GF-D8 (cell line): ENCODE measurements around the gene CDC27.
"Not testable (repeated sequence)": the region's sequence is repeated elsewhere in the genome, so short reads cannot be mapped to it uniquely, and the experiment has no call there.

Experiments
- DNase-seq: peaks from one replicate; lab custom pipeline; 2025; lab: John Stamatoyannopoulos, UW

CDC27 gene

DNA sequence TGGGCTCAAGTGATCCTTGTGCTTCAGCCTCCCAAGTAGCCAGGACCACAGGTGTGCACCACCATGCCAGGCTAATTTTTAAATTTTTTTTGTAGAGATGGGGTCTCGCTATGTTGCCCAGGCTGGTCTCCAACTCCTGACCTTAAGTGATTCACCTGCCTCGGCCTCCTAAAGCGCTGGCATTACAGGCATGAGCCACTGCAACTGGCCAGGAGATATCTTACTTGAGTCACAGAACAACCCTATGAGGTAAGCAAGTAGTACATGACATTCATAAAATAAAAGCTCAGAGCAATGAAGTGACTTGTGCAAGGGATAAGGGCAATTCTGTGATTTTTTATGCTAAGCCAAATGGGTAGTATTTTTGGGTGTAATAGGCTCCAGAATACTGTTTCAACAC, 57.3 kb downstream of the CDC27 start:
- DNase-seq = no peak

DNA sequence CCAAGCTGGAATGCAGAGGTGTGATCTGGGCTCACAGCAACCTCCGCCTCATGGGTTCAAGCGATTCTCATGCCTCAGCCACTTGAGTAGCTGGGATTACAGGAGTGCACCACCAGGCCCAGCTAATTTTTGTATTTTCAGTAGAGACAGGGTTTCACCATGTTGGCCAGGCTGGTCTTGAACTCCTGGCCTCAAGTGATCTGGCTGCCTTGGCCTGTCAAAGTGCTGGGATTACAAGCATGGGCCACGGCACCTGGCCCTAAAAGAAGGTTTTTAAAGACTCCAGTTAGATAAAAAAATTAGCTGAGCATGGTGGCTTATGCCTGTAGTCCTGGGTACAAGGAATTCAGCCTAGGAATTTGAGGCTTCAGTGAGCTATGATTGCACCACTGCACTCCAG, 62.3 kb downstream of the CDC27 start:
- not testable (repeated sequence) for DNase-seq

DNA sequence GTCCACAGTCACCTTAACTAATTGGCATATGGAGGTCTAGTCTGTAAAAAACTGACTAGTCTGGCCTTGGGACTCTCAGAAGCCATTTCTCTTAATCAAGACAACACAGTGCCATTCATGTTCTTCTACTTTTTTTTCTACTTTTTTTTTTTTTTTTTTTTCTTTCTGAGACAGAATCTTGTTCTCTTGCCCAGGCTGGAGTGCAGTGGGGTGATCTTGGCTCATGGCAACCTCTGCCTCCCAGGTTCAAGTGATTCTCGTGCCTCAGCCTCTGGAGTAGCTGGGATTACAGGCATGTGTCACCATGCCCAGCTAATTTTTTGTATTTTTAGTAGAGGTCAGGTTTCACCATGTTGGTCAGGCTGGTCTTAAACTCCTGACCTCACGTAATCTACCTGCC, 65.8 kb downstream of the CDC27 start:
- not testable (repeated sequence) for DNase-seq

DNA sequence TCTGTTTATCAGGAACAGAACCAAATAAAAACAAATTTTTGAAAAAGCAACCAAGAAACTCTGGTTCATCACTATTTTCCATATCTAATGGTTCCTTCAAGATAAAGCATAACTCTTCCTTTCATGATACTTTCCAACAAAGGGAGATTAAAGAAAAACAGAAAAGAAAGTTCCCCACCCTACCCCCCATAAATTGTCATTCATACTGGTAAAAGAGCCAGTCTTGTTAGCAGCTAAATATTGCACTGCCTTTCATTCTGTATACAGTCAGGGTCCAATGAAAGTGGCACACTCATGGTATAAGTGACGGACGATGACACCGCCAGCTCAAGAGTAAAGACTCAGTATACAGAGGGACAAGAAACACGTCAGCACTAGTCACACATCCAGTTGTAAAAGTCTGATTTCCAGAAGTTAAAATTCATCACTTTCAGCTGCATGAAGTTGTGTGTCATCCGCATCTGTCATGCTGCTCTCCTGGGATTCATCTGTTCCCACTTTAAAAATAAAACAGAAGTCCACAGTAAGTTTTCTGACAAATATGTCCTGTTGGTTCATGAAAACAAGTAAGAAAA, 68.5 kb downstream of the CDC27 start:
- DNase-seq = no peak

DNA sequence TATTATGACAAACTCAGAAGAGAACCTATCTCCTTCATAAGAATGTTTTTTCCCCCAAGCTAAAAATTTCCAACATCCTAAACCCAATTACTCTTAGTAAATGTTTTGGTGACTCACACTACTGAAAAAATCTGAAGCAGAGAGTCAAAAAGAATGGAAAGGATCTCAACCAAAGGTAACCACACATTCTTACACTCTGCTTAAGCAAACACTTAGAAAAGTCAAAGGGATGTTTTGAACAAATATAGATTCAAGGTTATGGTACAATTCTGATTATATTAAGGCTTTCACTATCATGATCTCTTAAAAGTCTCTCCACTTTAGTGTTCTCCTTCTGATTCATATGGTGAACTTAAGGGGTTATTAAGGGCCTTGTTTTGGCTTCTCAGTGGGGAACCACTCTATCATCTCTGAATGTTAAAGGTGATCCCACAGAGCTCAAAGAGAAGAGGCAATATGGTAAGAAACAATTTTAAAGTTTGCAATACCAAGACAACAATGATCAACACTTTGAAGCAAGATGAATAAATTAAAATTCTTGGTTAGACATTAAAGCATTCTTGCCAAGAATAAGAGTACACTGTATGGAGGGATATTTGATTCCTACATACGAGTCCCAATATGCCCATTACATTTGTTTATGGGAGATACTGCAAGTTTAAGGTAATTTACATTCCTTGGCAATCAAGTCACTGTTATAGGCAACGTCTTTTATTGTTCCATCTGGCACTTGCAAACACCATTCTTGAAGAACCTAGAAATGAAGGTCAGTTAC, 69.2 kb downstream of the CDC27 start:
- no peak for DNase-seq

DNA sequence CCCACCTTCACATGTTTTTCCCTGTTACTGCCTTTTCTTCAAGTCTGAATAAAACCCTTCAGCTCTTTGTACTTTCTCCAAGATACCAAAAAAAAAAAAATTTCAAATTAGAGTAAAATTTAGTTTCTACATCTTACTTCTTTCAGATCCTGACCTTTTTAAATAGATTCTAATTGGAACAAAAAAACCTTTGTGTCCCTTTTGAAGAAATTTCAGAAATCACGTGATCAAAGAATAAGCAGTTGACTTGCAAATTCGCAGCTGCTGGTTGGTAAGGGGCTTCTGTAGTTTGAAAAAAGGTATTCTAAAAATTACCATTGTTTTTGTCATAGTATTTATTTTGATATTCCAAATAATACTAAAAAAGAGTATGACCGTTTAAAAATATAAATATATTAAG, 71.7 kb downstream of the CDC27 start:
- no peak for DNase-seq

DNA sequence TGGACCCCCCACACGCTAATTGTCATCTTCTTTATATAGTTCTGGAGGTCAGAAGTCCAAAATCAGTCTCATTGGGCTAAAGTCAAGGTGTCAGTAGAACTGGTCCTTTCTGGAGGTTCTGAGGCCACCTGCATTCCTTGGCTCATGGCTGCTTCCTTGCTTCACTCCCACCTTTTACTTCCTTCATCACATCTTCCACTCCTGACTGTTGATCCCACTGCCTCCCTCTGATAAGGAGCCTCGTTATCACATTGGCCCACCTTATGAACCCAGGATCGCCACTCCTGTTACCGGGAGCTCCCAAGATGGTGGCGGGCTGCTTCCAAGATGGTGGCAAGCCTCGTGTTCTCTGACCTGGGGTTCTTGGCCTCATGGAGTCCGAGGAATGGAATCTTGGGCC, 83.0 kb downstream of the CDC27 start:
- no peak for DNase-seq

DNA sequence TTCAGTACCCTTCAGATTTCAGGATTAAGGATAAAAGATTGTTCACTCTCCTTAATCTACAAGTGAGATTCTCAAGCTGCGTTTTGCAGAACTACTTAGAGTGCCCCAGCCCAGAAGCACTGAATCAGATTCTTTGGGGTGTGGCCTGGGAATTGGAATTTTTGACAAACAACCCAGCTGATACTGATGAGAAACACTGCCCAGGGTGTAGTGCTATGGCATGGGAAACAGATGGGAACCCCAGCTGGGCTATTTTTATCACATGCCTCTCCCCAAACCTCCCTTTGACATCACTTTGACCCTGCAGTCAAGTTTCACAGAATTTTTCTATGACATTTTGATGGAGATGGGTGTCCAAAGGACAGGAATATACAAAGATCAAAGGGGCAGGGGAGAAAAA, 83.8 kb downstream of the CDC27 start:
- not testable (repeated sequence) for DNase-seq

DNA sequence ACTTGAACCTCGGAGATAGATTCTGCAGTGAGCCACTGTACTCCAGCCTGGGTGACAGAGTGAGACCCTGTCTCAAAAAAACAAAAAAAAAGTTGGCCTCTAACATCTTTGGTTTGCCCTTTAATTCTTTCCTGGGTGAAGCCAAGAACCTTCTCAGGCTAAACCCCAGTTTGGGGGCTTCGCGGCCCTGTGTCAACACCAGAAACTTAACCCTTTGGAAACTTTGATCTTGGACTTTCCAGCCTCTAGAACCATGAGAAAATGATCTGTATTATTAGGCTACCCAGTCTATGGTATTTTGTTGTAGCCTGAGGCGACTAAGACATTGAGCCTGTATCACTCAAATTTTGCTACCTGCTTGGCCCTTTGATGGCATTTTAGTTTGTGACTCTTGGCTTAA, 86.2 kb downstream of the CDC27 start:
- no peak for DNase-seq

DNA sequence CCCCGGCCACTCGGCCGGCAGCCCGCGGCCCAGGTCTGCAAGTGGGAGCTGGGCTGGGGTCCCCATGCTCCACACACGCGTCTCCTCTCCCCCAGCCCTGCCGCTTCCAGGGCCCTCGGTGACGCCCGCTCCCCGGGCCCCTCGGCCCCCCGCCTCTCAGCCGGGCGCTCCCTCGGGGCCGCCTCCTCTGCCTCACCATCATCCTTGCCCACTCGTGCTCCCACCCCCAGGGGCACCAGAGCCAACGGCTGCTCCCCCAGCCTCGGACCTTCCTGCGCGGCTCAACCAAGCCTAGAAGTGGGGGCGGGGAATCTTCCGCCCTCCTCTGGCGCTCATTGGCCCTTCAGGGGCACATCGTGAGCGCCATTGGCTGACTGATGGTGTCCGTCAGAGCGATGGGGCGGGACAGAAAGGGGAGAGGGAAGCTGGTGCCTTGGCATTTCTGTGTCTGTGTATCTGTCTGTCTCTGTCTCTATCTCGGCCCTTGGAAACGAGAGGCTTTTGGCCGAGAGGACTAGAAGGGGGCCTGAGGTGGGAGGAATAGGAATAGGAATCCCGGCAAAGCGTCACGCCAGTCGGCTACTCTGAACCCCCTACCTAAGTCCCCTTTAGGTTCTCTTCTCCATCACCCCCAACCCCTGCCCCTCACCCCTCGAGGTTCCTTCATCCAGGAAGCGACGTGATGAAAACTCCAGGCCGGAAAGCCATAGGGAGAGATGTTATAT, 88.9 kb downstream of the CDC27 start:
- peak; percentile 74 for DNase-seq

DNA sequence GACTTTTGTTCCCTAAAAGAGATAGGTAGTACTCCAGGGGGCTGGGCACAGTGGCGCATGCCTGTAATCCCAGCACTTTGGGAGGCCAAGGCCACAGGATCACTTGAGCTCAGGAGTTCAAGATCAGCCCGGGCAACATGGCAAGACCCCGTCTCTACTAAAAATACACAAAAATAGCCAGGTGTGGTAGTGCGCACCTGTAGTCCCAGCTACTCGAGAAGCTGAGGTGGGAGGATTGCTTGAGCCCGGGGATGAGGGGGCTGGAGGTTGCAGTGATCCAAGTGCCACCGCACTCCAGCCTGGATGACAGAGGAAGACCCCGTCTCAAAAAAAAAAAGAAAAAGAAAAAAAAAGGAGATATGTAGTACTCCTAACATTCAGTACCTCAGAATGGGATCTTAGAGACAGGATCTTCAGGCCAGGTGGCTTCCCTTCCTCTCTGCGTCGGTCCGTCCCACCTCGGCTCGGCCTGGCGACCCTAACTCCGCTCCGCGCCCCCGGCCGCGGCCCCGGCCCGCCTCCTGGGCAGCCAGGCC, 89.6 kb downstream of the CDC27 start:
- no peak for DNase-seq

DNA sequence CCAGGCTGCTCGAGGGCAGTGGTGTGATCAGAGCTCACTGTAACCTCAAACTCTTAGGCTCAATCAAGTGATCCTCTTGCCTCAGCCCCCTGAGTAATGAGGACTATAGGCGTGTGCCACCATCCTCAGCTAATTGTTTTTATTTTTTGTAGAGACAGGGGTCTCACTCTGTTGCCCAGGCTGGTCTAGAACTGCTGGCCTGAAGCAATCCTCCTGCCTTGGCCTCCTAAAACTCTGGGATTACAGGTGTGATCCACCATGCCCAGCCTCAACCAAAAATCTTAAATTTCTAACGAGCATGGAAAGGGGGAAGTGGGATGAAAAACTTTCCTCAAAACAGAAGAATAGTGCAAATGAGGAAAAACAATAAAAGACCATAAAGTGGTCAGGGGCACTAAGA, 92.8 kb downstream of the CDC27 start:
- DNase-seq = no peak

DNA sequence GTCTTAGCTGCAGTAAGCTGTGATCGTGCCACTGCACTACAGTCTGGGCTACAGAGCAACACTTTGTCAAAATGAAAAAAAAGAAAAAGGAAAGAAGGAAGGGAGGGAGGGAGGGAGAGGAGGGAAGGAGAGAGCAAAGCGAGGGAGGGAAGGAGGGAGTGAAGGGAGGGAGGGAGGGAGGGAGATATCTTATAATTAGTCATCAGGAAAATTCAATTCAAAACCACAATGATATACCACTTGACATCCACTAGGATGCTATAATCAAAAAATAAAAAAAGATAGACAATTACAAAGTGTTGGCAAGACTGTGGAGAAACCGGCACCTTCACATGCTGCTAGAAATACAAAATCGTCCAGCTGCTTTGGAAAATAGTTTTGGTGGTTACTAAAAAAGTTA, 93.8 kb downstream of the CDC27 start:
- DNase-seq = no peak

DNA sequence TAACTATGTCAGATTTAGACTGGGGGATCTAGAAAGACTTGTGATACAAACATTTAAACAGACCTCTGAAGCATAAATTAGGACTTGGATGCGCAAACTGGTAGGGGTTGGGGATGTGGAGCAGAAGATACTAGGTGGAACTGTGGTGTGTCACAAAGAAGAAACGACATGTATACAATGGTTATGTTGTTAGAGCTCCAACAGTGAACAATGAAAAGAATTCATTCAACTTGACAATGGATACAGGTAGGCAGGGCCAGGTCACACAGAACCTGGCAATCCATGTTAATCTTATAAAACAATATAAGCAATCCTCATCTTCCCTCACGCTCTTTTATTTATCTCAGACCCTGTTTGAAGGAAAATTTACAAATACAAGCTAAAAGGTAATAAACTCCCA, 102.0 kb downstream of the CDC27 start:
- no peak for DNase-seq

DNA sequence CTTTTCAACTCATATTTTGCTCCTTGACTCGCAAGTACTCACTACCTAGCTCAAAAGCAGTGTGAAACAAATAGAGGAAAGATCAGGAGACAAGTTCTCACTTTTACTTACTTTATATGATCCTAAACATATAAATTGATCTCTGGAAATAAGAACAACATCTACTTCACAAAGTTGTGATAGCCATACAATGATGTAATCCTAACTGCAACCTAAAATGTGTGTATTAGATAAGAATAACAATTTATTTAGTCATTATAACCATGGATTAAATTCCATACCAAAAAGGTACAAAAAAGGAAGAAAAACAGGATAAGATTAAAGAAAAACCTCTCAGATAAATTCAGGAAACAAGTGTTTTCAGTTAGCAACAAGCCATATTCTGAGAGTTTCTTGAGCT, 103.4 kb downstream of the CDC27 start:
- no peak for DNase-seq

DNA sequence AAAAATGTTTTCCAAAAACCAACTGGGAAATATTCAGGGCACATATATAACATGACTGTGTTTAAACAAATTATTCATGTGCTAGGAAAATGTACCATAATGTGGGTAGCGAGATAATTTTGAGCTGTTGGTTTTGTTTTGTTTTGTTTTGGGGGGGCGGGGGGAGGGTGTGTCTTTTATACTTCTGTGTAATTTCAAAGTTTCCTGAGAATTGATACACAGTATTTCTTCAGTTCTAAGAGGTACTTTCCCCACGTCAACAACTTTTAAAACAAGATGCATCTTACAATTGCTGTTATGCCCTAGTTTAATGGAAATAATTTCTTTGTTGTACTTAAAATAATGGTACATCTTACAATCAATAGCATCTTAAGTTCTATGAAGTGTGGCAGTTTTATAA, 110.3 kb downstream of the CDC27 start:
- DNase-seq = no peak

DNA sequence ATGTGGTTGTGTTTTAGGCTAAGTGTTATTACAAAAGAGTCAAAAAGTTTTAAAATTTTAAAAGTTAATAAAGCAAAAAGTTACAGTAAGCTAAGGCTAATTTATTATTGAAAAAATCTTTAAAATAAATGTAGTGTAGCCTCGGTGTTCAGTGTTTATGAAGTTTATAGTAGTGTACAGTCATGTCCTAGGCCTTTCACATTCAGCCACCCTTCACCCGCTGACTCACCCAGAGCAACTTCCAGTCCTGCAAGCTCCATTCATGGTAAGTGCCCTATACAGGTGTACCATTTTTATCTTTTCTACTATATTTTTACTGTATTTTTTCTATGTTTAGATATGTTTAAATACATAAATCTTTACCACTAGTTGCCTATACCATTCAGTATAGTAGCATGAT, 111.5 kb downstream of the CDC27 start:
- DNase-seq = no peak

DNA sequence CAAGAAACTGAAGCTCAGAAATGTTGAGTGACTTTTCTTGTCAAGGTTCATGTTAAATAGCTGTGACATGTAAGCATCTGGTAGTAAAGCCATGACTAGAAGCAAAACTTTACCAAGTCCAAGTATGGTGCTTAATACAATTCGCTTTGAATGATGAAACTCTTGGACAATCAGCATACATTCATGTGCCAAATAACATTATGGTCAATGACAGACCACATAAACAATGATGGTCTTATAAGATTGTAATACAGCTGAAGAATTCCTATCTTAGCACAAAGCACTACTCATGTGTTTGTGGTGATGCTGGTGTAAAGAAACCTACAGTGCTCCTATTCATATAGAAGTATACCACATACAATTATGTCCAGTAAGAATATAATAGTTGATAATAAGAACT, 112.9 kb downstream of the CDC27 start:
- DNase-seq = no peak

DNA sequence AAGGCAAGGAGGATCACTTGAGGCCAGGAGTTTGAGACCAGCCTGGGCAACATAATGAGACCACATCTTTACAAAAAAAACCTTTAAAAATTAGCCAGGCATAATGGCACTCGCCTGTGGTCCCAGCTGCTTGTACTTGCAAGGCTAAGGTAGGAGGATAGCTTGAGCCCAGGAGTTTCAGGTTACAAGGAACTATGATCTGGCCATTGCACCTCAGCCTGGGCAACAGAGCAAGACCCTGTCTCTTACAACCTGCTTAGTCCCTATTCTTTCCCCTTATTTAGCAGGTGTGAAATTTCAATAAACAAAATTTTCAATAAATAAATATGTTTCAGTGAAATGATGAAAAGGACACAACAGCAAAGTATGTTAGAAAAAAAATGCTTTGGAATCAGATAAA, 114.7 kb downstream of the CDC27 start:
- DNase-seq = not testable (repeated sequence)

DNA sequence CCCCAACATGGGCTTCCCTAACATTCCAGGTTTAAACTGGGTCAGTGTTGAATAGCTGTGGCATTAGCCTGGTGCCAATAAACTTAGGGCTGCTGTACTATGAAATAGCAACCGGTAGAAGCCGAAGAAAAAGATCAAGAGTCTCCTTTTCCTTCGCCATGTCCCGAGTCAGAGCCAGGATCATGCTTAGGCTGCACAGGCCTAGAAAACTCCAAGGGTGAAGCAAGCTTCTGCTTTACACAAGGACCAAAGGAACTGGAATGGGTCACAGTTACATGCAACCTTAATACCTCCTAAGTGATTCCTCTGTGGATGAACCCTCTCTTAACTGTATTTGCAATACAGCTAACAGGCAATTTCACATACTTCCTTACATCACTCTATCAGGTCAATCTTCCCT, 115.5 kb downstream of the CDC27 start:
- not testable (repeated sequence) for DNase-seq

DNA sequence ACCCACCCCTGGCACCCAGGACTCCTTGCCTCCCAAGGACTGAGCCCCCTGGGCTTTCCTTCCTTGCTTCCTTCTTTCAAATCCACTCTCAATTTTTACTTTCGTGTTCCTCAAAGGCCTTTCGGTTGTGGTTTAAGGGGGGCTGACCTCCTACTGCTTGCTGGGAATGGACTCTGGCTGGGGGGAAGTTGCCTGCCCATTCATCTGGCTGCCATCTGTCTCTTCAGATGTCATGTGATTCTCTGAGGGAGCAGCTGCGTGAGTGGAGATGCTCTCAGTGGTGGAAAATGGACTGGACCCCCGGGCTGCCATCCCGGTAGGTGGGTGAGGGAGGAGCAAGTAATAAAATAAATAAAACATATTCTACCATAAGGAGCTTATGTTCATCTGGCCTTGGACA, 116.2 kb downstream of the CDC27 start:
- no peak for DNase-seq

DNA sequence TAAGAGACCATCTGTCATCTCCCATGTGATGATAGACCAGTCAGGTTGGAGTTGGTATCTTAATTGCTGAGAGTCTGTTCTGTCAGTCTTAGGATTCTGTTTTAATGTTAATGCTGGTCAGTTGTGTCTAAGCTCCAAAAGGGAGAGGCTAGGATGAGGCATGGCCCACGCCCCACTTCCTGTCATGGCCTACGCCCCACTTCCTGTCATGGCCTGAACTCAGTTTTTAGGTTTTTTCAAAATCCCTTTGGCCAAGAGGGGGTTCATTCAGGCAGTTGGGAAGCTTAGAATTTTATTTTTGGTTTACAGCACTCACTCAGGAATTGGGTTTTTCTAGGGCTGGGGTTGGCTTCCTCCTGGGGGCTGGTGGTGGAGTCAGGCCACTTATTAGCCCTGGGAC, 117.9 kb downstream of the CDC27 start:
- not testable (repeated sequence) for DNase-seq

DNA sequence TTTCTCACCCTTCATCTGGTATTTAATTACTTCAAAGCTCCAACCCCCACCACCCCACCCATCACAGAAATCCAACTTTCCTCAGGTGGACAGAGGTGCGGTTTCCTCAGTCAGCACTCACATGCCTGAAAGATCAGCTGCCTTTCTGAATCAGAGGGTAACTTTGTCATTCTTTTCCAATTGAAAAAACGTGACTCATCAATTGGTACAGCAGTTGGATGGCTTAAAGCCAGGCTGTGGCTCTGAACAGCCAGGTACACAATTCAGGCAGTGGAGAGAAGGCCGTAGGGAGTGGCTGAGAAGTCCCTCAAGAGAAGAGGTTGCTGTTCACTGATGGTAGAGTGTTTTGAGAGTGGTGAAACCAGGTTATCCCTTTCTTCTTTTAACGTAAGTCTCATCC, 118.8 kb downstream of the CDC27 start:
- DNase-seq = not testable (repeated sequence)
